OCI-LY7 (cell line): ENCODE results near the gene TMEM39A. TPM values are rescaled to one million over a fixed set of nuclear protein-coding genes. Genes with fewer than 3 reads are reported as not detected.

ENCODE experiments used
- BruUV-seq: library from RNA; stranded (reverse); fragments of 400-500 nt; replicated peaks from 2 replicates; lab custom pipeline; 2021; lab: Mats Ljungman, UMichigan
- CTCF ChIA-PET: fragments of 300-600 bp; sonication (Branson Sonifier 250); formaldehyde crosslinking; loops from one replicate; lab custom pipeline; 2022; ENCODE audit warnings: antibody characterized with exemption; ENCODE audit not compliant: unreplicated experiment; lab: Charles Lee
- POLR2A ChIA-PET: fragments of 300-600 bp; sonication (Branson Sonifier 250); formaldehyde crosslinking; loops from one replicate; lab custom pipeline; 2022; ENCODE audit warnings: antibody characterized with exemption; lab: Charles Lee
- DNase-seq: peaks from one replicate; pipeline ENCODE4 v3.0.0-alpha.2; 2015; ENCODE audit warnings: low spot score
- H2AFZ ChIP-seq: fragments of 200-600 bp; sonication (generic), shearing (Covaris generic); 2 replicates; pipeline ENCODE4 v1.6.1; 2014; ENCODE audit warnings: mild to moderate bottlenecking, antibody characterized with exemption, low read length, moderate library complexity
- H3K27ac ChIP-seq: fragments of 200-600 bp; sonication (generic); 2 replicates; pipeline ENCODE4 v1.5.1; 2014; ENCODE audit warnings: mixed run types, low read depth, mild to moderate bottlenecking, moderate library complexity, low read length, inconsistent platforms; ENCODE audit not compliant: poor library complexity, severe bottlenecking
- H3K36me3 ChIP-seq: fragments of 200-600 bp; sonication (generic); 2 replicates; pipeline ENCODE4 v1.6.1; 2014; ENCODE audit warnings: mild to moderate bottlenecking, antibody characterized with exemption, low read length, moderate library complexity, mixed read lengths; ENCODE audit not compliant: insufficient read depth
- H3K4me1 ChIP-seq: fragments of 200-600 bp; sonication (generic); 2 replicates; pipeline ENCODE4 v1.5.1; 2014; ENCODE audit warnings: mild to moderate bottlenecking, low read length; ENCODE audit not compliant: insufficient read depth, poor library complexity, severe bottlenecking
- H3K4me2 ChIP-seq: fragments of 200-600 bp; sonication (generic); 2 replicates; pipeline ENCODE4 v1.6.1; 2014; ENCODE audit warnings: mild to moderate bottlenecking, low read length
- H3K4me3 ChIP-seq: fragments of 200-600 bp; sonication (generic); 2 replicates; pipeline ENCODE4 v1.5.1; 2014; ENCODE audit warnings: mild to moderate bottlenecking, low read depth, low read length; ENCODE audit not compliant: poor library complexity, severe bottlenecking
- H3K79me2 ChIP-seq: fragments of 200-600 bp; sonication (generic); 2 replicates; pipeline ENCODE4 v1.6.1; 2016; ENCODE audit warnings: low read depth, mild to moderate bottlenecking, low read length, moderate library complexity, mixed read lengths; ENCODE audit not compliant: insufficient read depth
- H3K9me2 ChIP-seq: fragments of 200-600 bp; sonication (generic); 2 replicates; pipeline ENCODE4 v1.6.1; 2016; ENCODE audit warnings: mild to moderate bottlenecking, low read length, mixed read lengths; ENCODE audit not compliant: insufficient read depth
- H3K9me3 ChIP-seq: fragments of 200-600 bp; sonication (generic); 2 replicates; pipeline ENCODE4 v1.6.1; 2014; ENCODE audit warnings: mild to moderate bottlenecking, mixed run types, low read length, mixed read lengths
- H4K20me1 ChIP-seq: fragments of 200-600 bp; sonication (generic); 2 replicates; pipeline ENCODE4 v1.6.1; 2014; ENCODE audit warnings: mild to moderate bottlenecking, antibody characterized with exemption, low read length, moderate library complexity, mixed read lengths; ENCODE audit not compliant: insufficient read depth
- EZH2phosphoT487 ChIP-seq: fragments of 200-600 bp; sonication (generic); IDR thresholded peaks from 2 replicates; pipeline ENCODE4 v1.6.1; 2018; ENCODE audit warnings: low read depth, borderline replicate concordance, mild to moderate bottlenecking, mixed run types, antibody characterized with exemption, low read length, moderate library complexity, mixed read lengths
- intact Hi-C: fragments of 100-400 bp; cut with micrococcal nuclease; formaldehyde crosslinking; loops from one replicate; pipeline ENCODE4 v1.10.0; 2022; ENCODE audit not compliant: unreplicated experiment
- total RNA-seq, 2 experiments: library from RNA; depleted of rRNA in 1 of 2; stranded (reverse); fragments of >200 nt in 1 of 2; shearing (Covaris generic) in 1 of 2; gene quantifications; 2 replicates each; pipeline ENCODE4 v1.2.3, GENCODE V29; 2014 to 2022
- TF ChIP-seq, protein P1 (sequence below): fragments of 200-600 bp; sonication (generic); conservative IDR thresholded peaks from 2 replicates; pipeline ENCODE4 v1.5.1; 2014; ENCODE audit warnings: mild to moderate bottlenecking, antibody characterized with exemption, low read length, moderate library complexity, mixed read lengths

TMEM39A gene
- total RNA-seq, 2 experiments from 2014 or later: 35.3 to 42.8 TPM

DNA sequence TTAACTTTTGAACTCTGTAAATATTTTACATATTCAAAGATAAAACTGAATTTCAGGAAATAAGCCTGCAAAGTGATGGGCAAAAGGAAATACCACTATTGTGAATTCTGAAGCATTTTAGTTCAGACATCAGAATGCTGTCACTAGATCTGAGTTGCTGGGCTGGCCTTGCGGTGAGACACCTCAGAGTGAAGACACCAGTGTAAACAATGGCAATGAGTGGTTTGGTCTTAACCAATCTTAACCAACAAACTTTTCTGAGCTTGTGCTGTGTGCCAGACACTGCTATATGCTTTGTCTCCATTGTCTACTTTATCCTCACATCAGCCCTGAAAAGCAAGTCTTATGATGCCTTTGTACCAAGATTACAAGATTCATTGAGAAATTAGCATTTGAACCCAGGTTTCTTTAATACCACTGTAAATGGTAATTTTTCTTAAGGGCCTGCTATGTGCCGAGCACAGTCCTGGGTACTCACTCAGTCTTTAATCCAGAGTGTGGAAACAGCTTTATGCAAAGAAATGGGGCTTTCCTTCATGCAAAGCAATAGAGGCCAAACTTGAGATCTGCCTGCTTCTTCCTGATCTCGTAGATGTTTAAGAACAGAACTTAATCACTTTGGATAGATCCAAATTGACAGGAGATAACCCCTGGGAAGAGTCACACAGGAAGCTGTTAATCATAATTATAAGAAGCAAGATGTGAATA, 55.0 kb downstream of the TMEM39A start:
- H3K9me3 ChIP-seq: no peaks in the 10 kb centered on the region
- TF ChIP-seq, protein P1, sequence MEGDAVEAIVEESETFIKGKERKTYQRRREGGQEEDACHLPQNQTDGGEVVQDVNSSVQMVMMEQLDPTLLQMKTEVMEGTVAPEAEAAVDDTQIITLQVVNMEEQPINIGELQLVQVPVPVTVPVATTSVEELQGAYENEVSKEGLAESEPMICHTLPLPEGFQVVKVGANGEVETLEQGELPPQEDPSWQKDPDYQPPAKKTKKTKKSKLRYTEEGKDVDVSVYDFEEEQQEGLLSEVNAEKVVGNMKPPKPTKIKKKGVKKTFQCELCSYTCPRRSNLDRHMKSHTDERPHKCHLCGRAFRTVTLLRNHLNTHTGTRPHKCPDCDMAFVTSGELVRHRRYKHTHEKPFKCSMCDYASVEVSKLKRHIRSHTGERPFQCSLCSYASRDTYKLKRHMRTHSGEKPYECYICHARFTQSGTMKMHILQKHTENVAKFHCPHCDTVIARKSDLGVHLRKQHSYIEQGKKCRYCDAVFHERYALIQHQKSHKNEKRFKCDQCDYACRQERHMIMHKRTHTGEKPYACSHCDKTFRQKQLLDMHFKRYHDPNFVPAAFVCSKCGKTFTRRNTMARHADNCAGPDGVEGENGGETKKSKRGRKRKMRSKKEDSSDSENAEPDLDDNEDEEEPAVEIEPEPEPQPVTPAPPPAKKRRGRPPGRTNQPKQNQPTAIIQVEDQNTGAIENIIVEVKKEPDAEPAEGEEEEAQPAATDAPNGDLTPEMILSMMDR: no peak
- no peaks in the 10 kb centered on the region for H3K9me2 ChIP-seq
- no peak overlapping the region for H3K27ac ChIP-seq
- no peak for DNase-seq
- no peaks in the 10 kb centered on the region for H3K79me2 ChIP-seq
- no peaks in the 10 kb centered on the region for H3K36me3 ChIP-seq
- H3K4me3 ChIP-seq: no peak overlapping the region
- H3K4me1 ChIP-seq: peaks cover 22% of the 10 kb centered on the region
- H2AFZ ChIP-seq: peak overlapping the region; percentile 13; the same call in 1 of the 2 replicates
- ChIA-PET POLR2A (interaction anchor here (0.5 to 1.4 kb wide), 3 partner anchors 9 to 149 kb away, joined by 3 to 5 read pairs (median 4); no protein-coding TSS in a partner anchor), CTCF (no interaction called here)
- intact Hi-C loops: no loop called here
- peak overlapping the region; percentile 5; the same call in 1 of the 2 replicates for H3K4me2 ChIP-seq
- H4K20me1 ChIP-seq: no peaks in the 10 kb centered on the region
- no TSS peak for BruUV-seq

DNA sequence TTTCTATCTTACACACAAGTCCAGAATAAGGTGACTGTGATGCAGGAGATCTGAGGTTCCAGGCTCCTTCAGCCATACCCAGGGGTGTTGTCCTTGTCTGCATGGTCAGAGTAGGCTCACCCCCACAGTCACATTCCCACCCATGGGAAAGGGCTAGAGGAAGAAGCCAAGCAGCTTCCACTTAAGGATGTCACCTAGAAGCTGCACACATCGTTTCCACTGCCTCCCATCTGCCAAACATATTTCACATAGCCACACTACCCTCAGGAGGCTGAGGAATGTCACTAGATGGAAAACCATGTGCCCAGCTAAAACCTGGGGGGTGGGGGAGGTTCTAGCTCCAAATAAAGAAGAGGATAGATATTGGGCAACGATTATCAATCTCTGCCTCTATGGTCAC, 58.1 kb downstream of the TMEM39A start:
- intact Hi-C loops: no loop called here
- CTCF ChIA-PET: interaction anchor here (0.6 kb wide), 1 partner anchor 85 kb away, joined by 4 read pairs; no protein-coding TSS in a partner anchor
- no peaks in the 10 kb centered on the region for H3K9me2 ChIP-seq
- DNase-seq: no peak
- H3K4me1 ChIP-seq: peaks cover 52% of the 10 kb centered on the region
- POLR2A ChIA-PET: interaction anchor here (1.4 kb wide), 1 partner anchor 17 kb away, joined by 3 read pairs; no protein-coding TSS in a partner anchor
- H3K79me2 ChIP-seq: no peaks in the 10 kb centered on the region
- H3K9me3 ChIP-seq: peaks cover 6% of the 10 kb centered on the region; the same call in 1 of the 2 replicates
- H2AFZ ChIP-seq: no peak overlapping the region
- no peaks in the 10 kb centered on the region for H4K20me1 ChIP-seq
- no TSS peak for BruUV-seq
- peaks cover 6% of the 10 kb centered on the region; the same call in 1 of the 2 replicates for H3K36me3 ChIP-seq
- H3K27ac ChIP-seq: no peak overlapping the region
- H3K4me3 ChIP-seq: no peak overlapping the region
- H3K4me2 ChIP-seq: no peak overlapping the region
- no peak for TF ChIP-seq EZH2phosphoT487
- TF ChIP-seq, protein P1: no peak

DNA sequence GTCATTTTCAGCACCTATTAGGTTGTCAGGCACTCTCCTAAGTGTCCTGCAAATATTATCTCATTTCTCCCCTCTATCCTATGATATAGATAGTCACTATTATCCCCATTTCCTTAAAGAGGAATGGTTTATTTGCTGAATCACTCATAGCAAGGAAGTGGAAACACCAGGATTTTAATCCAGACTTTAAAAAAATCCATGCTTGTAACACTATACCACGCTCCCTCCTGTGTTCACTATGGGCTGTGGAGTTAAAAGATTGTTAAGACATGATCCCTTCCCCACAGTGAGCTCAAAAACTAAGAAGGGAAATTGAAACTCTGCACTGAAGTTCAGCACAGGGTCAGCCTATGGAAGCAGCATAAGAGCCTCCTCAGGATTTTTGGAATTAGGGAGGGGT, 60.2 kb downstream of the TMEM39A start:
- Histone ChIP-seq H2AFZ (no peak overlapping the region), H4K20me1 (no peaks in the 10 kb centered on the region), H3K79me2 (no peaks in the 10 kb centered on the region), H3K9me2 (no peaks in the 10 kb centered on the region), H3K27ac (no peak overlapping the region), H3K9me3 (peaks cover 6% of the 10 kb centered on the region; the same call in 1 of the 2 replicates), H3K4me1 (peaks cover 58% of the 10 kb centered on the region), H3K36me3 (peaks cover 6% of the 10 kb centered on the region; the same call in 1 of the 2 replicates), H3K4me3 (peak overlapping the region; percentile 37), H3K4me2 (peak overlapping the region; percentile 34)
- no peak for DNase-seq
- BruUV-seq: no TSS peak
- POLR2A ChIA-PET: interaction anchor here (0.6 to 1.5 kb wide), 3 partner anchors 61 to 299 kb away, joined by 3 to 5 read pairs (median 3); no protein-coding TSS in a partner anchor
- CTCF ChIA-PET: no interaction called here
- no peak for TF ChIP-seq EZH2phosphoT487
- TF ChIP-seq, protein P1: no peak
- intact Hi-C loops: loop anchor here (5.0 kb wide), 2 partner anchors 59 to 111 kb away; partner anchors contain the start of genes ARHGAP31 and TMEM39A
